Upper lobe of right lung (tissue), 1 donor: ENCODE measurements around the gene ASPSCR1. TPM values are rescaled to one million over a fixed set of nuclear protein-coding genes. Genes with fewer than 3 reads are reported as not detected.
A peak's percentile ranks its signal among the peaks of the same experiment; 100 is the strongest.
"Not testable (repeated sequence)": the region's sequence is repeated elsewhere in the genome, so short reads cannot be mapped to it uniquely, and the experiment has no call there.

Source experiments
- ATAC-seq: fragments of 200-7000 bp; cut with Tn5 transposase; one replicate; pipeline ENCODE4 v1.9.1; 2020; ENCODE audit warnings: mild to moderate bottlenecking, moderate library complexity
- DNase-seq: peaks from one replicate; pipeline ENCODE4 v3.0.0-alpha.2; 2020
- H3K27ac ChIP-seq: fragments of 200-600 bp; one replicate; pipeline ENCODE4 v1.8.0; 2022
- H3K27me3 ChIP-seq: fragments of 200-600 bp; one replicate; pipeline ENCODE4 v1.8.0; 2022; ENCODE audit warnings: mild to moderate bottlenecking
- H3K36me3 ChIP-seq: fragments of 200-600 bp; one replicate; pipeline ENCODE4 v1.8.0; 2022
- H3K4me1 ChIP-seq: fragments of 200-600 bp; one replicate; pipeline ENCODE4 v1.8.0; 2022
- H3K4me3 ChIP-seq: fragments of 200-600 bp; one replicate; pipeline ENCODE4 v1.8.0; 2022; ENCODE audit warnings: mild to moderate bottlenecking
- H3K9me3 ChIP-seq: fragments of 200-600 bp; one replicate; pipeline ENCODE4 v1.8.0; 2022
- intact Hi-C: fragments of 100-400 bp; cut with DNase I; formaldehyde crosslinking; loops from one replicate; pipeline ENCODE4 v1.11.0; 2022
- total RNA-seq: library from RNA; stranded (reverse); fragmentation: NEBNext Ultra II Directional; extraction: Animal tissue kit (Norgen Biotek cat#: 25700); gene quantifications from one replicate; pipeline ENCODE4 v1.2.1, GENCODE V29; 2021
- TF ChIP-seq, protein P1 (sequence below): fragments of 200-600 bp; IDR thresholded peaks from one replicate; pipeline ENCODE4 v1.8.0; 2022; ENCODE audit warnings: antibody characterized with exemption
- donor health status: DM: no; HTN: yes; CAD: no; lungs with severe emphysema.

The ASPSCR1 gene
- total RNA-seq, 1 donor from 2014 or later = 50.3 TPM

DNA sequence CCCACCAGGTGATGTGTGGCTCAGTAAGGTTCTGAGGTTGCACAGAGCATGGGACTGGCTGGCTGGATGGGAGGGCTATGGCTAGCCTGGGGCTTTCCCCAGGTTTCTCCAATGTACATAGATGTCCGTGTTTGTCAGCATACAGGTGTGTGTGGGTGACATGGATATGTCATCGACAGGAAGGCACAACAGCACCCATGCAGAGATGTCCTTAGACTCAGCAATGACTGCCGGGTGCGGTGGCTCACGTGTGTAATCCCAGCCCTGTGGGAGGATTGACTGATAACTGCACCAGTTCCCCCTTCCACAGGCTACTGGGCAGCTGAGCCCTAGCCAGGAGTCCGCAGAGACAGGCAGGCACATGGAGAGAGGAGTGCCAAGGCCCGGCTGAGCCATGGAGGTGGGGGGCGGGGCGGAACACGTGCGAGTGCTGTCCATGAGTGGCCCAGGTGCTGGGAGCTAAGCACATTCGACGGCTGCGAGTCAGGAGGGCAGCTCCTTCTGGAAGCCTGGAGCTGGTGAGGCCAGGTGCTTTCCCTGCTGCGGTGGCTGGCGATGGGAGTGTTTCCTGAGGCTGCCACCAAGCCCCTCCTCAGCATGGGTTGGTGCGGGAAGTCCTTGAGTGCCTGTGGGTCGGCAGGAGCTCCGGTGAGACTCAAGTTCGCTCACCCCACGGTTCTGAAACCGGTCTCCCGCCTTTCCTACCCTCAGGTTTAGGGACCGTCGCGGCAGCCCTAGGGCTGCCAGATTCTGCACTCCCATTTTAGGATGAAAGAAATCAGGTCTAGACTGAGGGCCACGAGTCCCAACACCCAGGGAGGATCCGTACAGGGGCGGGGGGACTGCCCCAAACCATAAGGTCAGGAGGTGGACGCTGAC is 858 bp upstream of the ASPSCR1 start:
- H3K4me3 ChIP-seq = peak overlapping the region; percentile 87
- ATAC-seq = peak; percentile 35
- TF ChIP-seq, protein P1, sequence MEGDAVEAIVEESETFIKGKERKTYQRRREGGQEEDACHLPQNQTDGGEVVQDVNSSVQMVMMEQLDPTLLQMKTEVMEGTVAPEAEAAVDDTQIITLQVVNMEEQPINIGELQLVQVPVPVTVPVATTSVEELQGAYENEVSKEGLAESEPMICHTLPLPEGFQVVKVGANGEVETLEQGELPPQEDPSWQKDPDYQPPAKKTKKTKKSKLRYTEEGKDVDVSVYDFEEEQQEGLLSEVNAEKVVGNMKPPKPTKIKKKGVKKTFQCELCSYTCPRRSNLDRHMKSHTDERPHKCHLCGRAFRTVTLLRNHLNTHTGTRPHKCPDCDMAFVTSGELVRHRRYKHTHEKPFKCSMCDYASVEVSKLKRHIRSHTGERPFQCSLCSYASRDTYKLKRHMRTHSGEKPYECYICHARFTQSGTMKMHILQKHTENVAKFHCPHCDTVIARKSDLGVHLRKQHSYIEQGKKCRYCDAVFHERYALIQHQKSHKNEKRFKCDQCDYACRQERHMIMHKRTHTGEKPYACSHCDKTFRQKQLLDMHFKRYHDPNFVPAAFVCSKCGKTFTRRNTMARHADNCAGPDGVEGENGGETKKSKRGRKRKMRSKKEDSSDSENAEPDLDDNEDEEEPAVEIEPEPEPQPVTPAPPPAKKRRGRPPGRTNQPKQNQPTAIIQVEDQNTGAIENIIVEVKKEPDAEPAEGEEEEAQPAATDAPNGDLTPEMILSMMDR = no peak
- H3K9me3 ChIP-seq = peaks cover 6% of the 10 kb centered on the region
- peak; percentile 86 for DNase-seq
- no peaks in the 10 kb centered on the region for H3K36me3 ChIP-seq
- intact Hi-C loops = no loop called here
- no peaks in the 10 kb centered on the region for H3K27me3 ChIP-seq
- H3K27ac ChIP-seq = peak overlapping the region; percentile 92
- peaks cover 23% of the 10 kb centered on the region for H3K4me1 ChIP-seq

DNA sequence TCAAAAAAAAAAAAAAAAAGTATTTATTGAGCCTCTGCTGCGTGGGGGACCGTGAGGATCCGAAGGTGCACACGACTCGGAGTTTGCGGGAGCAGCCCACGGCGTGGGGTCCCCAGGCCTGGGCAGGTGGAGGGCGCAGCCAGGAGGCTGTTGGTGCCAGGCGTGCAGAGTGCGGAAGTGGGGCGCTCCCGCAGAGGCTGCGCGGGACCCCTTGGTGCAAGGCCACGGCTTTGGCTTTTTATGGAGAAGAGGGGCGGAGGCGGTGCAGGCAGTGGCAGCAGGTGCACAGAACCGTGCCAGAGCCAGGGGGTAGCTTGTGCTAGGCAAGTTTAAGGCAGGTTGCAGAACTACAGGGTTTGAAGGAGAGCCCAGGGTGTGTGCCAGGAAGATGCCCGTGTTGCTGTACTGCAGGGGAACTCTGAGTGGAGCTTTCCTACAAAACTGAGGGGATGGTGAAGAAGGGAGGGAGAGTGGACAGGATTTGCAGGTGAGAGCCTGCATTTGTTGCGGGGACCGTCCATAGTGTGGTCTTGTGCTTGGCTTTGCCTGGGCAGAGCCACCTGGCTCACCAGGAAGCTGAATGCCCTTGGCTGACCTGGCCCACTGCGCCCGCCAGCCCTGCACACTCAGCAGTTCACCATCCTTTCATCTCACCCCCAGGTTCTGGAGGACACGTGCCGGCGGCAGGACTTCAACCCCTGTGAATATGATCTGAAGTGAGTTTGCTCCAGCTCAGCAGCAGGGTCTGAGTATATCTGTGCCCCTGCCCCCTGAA is 1.3 kb downstream of the ASPSCR1 start:
- no peak for DNase-seq
- TF ChIP-seq, protein P1 = no peak
- H3K4me3 ChIP-seq = peak overlapping the region; percentile 87
- H3K9me3 ChIP-seq = peaks cover under 1% of the 10 kb centered on the region
- H3K36me3 ChIP-seq = peaks cover 4% of the 10 kb centered on the region
- H3K27ac ChIP-seq = no peak overlapping the region
- intact Hi-C loops = no loop called here
- no peak for ATAC-seq
- peaks cover 25% of the 10 kb centered on the region for H3K4me1 ChIP-seq
- H3K27me3 ChIP-seq = no peaks in the 10 kb centered on the region

DNA sequence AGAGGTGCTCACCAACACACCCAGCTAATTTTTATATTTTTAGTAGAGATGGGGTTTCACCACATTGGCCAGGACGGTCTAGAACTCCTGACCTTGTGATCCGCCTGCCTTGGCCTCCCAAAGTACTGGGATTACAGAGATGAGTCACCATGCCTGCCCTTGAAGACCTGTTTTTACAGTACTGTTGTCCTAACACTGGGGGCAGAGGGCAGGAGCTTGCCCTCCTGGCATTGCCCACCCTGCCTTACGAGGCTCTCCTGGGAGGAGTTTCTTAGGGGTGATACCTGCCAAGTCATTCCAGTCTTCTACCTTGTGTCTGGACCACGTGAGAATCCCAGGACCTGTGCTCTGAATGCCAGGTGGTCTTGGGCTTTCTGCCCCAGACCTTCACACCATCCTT is 2.7 kb downstream of the ASPSCR1 start:
- no peak for ATAC-seq
- Histone ChIP-seq H3K9me3 (no peaks in the 10 kb centered on the region), H3K4me1 (peaks cover 25% of the 10 kb centered on the region), H3K36me3 (peaks cover 10% of the 10 kb centered on the region), H3K4me3 (no peak overlapping the region), H3K27ac (no peak overlapping the region), H3K27me3 (no peaks in the 10 kb centered on the region)
- TF ChIP-seq, protein P1 = no peak
- DNase-seq = no peak
- intact Hi-C loops = no loop called here

DNA sequence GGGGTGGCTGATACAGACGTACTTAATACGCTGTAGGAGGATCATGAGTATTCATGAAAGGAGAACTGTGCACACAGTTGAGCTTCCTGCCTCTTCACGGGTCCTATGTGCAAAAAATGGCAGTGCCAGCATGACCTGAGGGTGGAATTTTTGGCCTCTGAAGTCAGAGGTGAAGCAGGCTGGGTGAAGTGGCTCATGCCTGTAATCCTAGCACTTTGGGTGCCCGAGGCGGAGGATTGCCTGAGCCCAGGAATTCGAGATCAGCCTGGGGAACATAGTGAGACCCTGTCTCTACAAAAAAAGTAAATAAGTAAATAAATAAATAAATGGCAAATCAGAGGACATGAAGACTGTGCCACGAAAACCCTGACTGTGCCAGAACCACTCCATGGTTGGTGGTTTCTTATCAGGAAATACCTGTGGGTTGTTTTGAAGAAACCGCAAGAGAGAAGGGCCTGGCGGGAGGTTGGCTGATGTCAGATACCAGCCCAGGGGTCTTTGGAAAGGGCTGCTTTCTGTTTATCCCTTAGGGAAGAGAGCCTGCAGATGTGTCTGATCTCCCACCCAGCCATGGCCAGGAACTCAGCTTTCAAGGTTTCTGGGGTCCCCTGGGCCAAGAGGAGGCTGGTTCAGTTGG is 3.4 kb downstream of the ASPSCR1 start:
- peaks cover 17% of the 10 kb centered on the region for H3K36me3 ChIP-seq
- peaks cover 25% of the 10 kb centered on the region for H3K4me1 ChIP-seq
- no peaks in the 10 kb centered on the region for H3K9me3 ChIP-seq
- H3K4me3 ChIP-seq = no peak overlapping the region
- H3K27ac ChIP-seq = no peak overlapping the region
- ATAC-seq (peak; percentile 9), DNase-seq (no peak)
- H3K27me3 ChIP-seq = no peaks in the 10 kb centered on the region
- TF ChIP-seq, protein P1 = no peak
- intact Hi-C loops = no loop called here

DNA sequence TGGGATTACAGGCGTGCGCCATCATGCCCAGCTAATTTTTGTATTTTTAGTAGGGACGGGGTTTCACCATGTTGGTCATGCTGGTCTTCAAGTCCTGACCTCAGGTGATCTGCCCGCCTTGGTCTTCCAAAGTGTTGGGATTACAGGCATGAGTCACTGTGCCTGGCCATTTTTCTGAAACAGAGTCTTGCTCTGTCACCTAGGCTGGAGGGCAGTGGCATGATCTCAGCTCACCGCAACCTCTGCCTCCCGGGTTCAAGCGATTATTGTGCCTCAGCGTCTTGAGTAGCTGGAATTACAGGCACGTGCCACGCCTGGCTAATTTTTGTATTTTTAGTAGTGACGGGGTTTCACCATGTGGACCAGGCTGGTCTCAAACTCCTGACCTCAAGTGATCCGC is 4.1 kb downstream of the ASPSCR1 start:
- H3K9me3 ChIP-seq, ATAC-seq, DNase-seq, intact Hi-C loops, H3K4me3 ChIP-seq, H3K27me3 ChIP-seq, H3K27ac ChIP-seq: not testable (repeated sequence)
- peaks cover 24% of the 10 kb centered on the region for H3K36me3 ChIP-seq
- H3K4me1 ChIP-seq = peaks cover 22% of the 10 kb centered on the region
